ENCODE data around the gene BCORL1.

DNA sequence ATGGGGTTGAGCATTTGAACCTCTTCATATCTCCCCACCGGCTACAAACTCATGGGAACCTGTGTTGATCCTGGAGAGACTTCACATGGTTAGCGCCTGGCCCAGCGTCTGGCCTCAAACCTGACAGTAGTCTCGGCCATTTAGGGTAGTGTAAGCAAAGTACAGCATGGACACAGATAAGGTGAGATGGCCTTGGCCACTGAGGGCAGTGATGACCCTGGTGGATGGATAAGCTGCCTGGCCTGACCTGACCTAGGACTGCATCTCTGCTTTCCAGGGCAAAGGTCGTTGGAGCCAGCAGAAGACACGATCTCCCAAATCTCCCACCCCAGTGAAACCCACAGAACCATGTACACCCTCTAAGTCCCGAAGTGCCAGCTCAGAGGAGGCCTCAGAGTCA lies 51.7 kb downstream of the BCORL1 start:
- TF ChIP-seq, protein P1, sequence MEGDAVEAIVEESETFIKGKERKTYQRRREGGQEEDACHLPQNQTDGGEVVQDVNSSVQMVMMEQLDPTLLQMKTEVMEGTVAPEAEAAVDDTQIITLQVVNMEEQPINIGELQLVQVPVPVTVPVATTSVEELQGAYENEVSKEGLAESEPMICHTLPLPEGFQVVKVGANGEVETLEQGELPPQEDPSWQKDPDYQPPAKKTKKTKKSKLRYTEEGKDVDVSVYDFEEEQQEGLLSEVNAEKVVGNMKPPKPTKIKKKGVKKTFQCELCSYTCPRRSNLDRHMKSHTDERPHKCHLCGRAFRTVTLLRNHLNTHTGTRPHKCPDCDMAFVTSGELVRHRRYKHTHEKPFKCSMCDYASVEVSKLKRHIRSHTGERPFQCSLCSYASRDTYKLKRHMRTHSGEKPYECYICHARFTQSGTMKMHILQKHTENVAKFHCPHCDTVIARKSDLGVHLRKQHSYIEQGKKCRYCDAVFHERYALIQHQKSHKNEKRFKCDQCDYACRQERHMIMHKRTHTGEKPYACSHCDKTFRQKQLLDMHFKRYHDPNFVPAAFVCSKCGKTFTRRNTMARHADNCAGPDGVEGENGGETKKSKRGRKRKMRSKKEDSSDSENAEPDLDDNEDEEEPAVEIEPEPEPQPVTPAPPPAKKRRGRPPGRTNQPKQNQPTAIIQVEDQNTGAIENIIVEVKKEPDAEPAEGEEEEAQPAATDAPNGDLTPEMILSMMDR (IDR thresholded peaks at IDR 0.05; ENCODE audit: borderline replicate concordance, extremely low read depth, low read length, poor library complexity, severe bottlenecking) = no peak
- TF ChIP-seq EZH2 (IDR thresholded peaks at IDR 0.05; ENCODE audit: borderline replicate concordance, low read depth, low read length, severe bottlenecking) = no peak
